ENCODE measurements around the gene HFE. TPM values are rescaled to one million over a fixed set of nuclear protein-coding genes. Genes with fewer than 3 reads are reported as not detected.

The HFE gene
- total RNA-seq, 1 experiment from 2014 or later: not detected

- Histone ChIP-seq H3K9me2 (replicated peaks; ENCODE audit: low read length) (no peaks in the 10 kb centered on the region), H3K4me1 (ENCODE audit: insufficient read depth, low read length) (peaks cover 44% of the 10 kb centered on the region), H3K4me2 (ENCODE audit: low read length) (peak overlapping the region; percentile 80), H2AFZ (ENCODE audit: low read length) (no peak overlapping the region), H4K20me1 (ENCODE audit: low read length) (peaks cover 28% of the 10 kb centered on the region), H3K9me3 (ENCODE audit: low read length) (no peaks in the 10 kb centered on the region), H3K9ac (ENCODE audit: low read length) (peak overlapping the region; percentile 89), H3K79me2 (ENCODE audit: low read length) (peaks cover 49% of the 10 kb centered on the region), H3K27ac (ENCODE audit: low read length) (peak overlapping the region; percentile 94), H3K36me3 (ENCODE audit: low read depth, low read length) (peaks cover 7% of the 10 kb centered on the region), H3K27me3 (ENCODE audit: low read length) (no peaks in the 10 kb centered on the region), H3F3A (ENCODE audit: low read length, unreplicated experiment) (peaks cover 5% of the 10 kb centered on the region), H3K4me3 (ENCODE audit: low read length) (peak overlapping the region; percentile 96)
- intact Hi-C loops (cut with micrococcal nuclease): loop anchor here (1.0 to 10.0 kb wide), 6 partner anchors 18 to 1713 kb away; a partner anchor contains a TSS
- no TSS peak for BruUV-seq (replicated peaks)
- no peak for DNase-seq
- TF ChIP-seq, protein P1, sequence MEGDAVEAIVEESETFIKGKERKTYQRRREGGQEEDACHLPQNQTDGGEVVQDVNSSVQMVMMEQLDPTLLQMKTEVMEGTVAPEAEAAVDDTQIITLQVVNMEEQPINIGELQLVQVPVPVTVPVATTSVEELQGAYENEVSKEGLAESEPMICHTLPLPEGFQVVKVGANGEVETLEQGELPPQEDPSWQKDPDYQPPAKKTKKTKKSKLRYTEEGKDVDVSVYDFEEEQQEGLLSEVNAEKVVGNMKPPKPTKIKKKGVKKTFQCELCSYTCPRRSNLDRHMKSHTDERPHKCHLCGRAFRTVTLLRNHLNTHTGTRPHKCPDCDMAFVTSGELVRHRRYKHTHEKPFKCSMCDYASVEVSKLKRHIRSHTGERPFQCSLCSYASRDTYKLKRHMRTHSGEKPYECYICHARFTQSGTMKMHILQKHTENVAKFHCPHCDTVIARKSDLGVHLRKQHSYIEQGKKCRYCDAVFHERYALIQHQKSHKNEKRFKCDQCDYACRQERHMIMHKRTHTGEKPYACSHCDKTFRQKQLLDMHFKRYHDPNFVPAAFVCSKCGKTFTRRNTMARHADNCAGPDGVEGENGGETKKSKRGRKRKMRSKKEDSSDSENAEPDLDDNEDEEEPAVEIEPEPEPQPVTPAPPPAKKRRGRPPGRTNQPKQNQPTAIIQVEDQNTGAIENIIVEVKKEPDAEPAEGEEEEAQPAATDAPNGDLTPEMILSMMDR (conservative IDR thresholded peaks at IDR 0.05; ENCODE audit: low read depth, low read length): no peak
- TF ChIP-seq EZH2phosphoT487 (IDR thresholded peaks at IDR 0.05; ENCODE audit: borderline replicate concordance, low read length): no peak
- TF ChIP-seq EZH2 (IDR thresholded peaks at IDR 0.05; ENCODE audit: low read length, unreplicated experiment): no peak
- ChIA-PET POLR2A (ENCODE audit: unreplicated experiment) (no interaction called here), CTCF (no interaction called here)
- ATAC-seq: no peak
Measured at GRCh38 chr6:26122005-26122388, 34.8 kb downstream of the HFE start.

DNA sequence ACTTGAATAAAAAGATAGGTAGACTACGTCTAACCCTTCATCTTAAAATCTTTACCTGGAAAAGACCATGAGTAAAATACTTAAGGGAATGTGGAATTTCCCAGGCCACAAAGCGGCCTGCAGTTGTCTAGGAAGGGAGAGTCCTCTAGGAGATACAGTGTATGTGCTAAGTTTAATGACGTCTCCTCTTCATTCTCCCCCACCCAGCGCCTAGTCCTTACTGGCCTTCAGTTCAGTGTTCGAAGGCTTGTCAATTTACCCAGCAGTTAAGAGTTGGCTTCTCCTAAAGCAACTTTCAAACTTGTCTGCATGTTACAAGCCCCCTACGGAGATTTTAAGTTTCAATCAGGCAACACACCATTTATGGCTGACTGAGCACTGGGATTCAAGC lies 35.2 kb downstream of the HFE start:
- H3K36me3 ChIP-seq (ENCODE audit: low read depth, low read length): peaks cover 7% of the 10 kb centered on the region
- ChIA-PET CTCF (no interaction called here), POLR2A (ENCODE audit: unreplicated experiment) (interaction anchor here (0.6 to 5.2 kb wide), 7 partner anchors 35 to 1056 kb away, joined by 3 to 174 read pairs (median 28); a partner anchor contains a TSS)
- peak overlapping the region; percentile 94 for H3K27ac ChIP-seq (ENCODE audit: low read length)
- TF ChIP-seq EZH2phosphoT487 (IDR thresholded peaks at IDR 0.05; ENCODE audit: borderline replicate concordance, low read length) (no peak), EZH2 (IDR thresholded peaks at IDR 0.05; ENCODE audit: low read length, unreplicated experiment) (no peak)
- TF ChIP-seq, protein P1 (conservative IDR thresholded peaks at IDR 0.05; ENCODE audit: low read depth, low read length): no peak
- peaks cover 48% of the 10 kb centered on the region for H3K4me1 ChIP-seq (ENCODE audit: insufficient read depth, low read length)
- H3K9ac ChIP-seq (ENCODE audit: low read length): peak overlapping the region; percentile 89
- ATAC-seq (no peak), DNase-seq (peak; percentile 41)
- peaks cover 49% of the 10 kb centered on the region for H3K79me2 ChIP-seq (ENCODE audit: low read length)
- H4K20me1 ChIP-seq (ENCODE audit: low read length): peaks cover 32% of the 10 kb centered on the region
- no peaks in the 10 kb centered on the region for H3K9me2 ChIP-seq (replicated peaks; ENCODE audit: low read length)
- H3F3A ChIP-seq (ENCODE audit: low read length, unreplicated experiment): peaks cover 5% of the 10 kb centered on the region
- H3K9me3 ChIP-seq (ENCODE audit: low read length): no peaks in the 10 kb centered on the region
- peak overlapping the region; percentile 96 for H3K4me3 ChIP-seq (ENCODE audit: low read length)
- no peaks in the 10 kb centered on the region for H3K27me3 ChIP-seq (ENCODE audit: low read length)
- no TSS peak for BruUV-seq (replicated peaks)
- H2AFZ ChIP-seq (ENCODE audit: low read length): no peak overlapping the region
- H3K4me2 ChIP-seq (ENCODE audit: low read length): peak overlapping the region; percentile 80
- intact Hi-C loops (cut with micrococcal nuclease): loop anchor here (1.0 to 10.0 kb wide), 6 partner anchors 18 to 1712 kb away; a partner anchor contains a TSS

Measured in PC-3 (cell line).